ENCODE measurements around the gene ARHGAP15.

Gene ARHGAP15

GRCh38 chr2:143807192-143807591 lies 678.0 kb downstream of the ARHGAP15 start:
- peaks cover 1% of the 10 kb centered on the region for H3K4me1 Mint-ChIP-seq (ENCODE audit: low read depth)
- no peaks in the 10 kb centered on the region for H3K36me3 Mint-ChIP-seq (ENCODE audit: low read depth)
- no peaks in the 10 kb centered on the region for H3K9me3 Mint-ChIP-seq
- DNase-seq (ENCODE audit: low spot score): no peak
- no peak overlapping the region for H3K27ac Mint-ChIP-seq
- H3K4me3 Mint-ChIP-seq: no peak overlapping the region
- H3K27me3 Mint-ChIP-seq (ENCODE audit: low read depth): peaks cover 9% of the 10 kb centered on the region

DNA sequence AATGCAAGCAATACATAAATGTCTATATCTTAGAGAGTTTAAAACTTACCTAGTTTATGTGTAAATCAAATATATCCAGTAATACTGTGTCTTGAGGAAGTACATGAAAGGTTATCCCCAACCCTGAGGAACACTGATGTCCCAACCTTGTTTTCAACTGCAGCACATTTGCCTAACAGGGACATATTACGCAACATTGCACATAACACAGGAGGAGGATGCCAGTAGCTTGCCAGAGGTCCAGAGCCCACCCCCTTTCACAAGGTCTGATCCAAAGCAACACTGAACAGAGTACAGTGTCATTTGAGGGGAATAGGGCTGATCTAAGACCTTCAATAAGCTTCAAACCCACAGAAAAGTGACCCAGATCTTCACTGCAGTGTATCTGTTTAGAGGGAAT lies 678.5 kb downstream of the ARHGAP15 start:
- no peak for DNase-seq (ENCODE audit: low spot score)
- no peak overlapping the region for H3K27ac Mint-ChIP-seq
- H3K36me3 Mint-ChIP-seq (ENCODE audit: low read depth): no peaks in the 10 kb centered on the region
- peaks cover 1% of the 10 kb centered on the region for H3K4me1 Mint-ChIP-seq (ENCODE audit: low read depth)
- H3K27me3 Mint-ChIP-seq (ENCODE audit: low read depth): peaks cover 9% of the 10 kb centered on the region
- H3K9me3 Mint-ChIP-seq: no peaks in the 10 kb centered on the region
- H3K4me3 Mint-ChIP-seq: no peak overlapping the region

- Mint-ChIP-seq H3K4me3 (no peak overlapping the region), H3K4me1 (ENCODE audit: low read depth) (no peaks in the 10 kb centered on the region), H3K27ac (no peak overlapping the region), H3K9me3 (no peaks in the 10 kb centered on the region), H3K27me3 (ENCODE audit: low read depth) (peaks cover 9% of the 10 kb centered on the region), H3K36me3 (ENCODE audit: low read depth) (no peaks in the 10 kb centered on the region)
- no peak for DNase-seq (ENCODE audit: low spot score)
These were observed 678.9 kb downstream of the ARHGAP15 start for GRCh38 chr2:143808166-143808565.

DNA sequence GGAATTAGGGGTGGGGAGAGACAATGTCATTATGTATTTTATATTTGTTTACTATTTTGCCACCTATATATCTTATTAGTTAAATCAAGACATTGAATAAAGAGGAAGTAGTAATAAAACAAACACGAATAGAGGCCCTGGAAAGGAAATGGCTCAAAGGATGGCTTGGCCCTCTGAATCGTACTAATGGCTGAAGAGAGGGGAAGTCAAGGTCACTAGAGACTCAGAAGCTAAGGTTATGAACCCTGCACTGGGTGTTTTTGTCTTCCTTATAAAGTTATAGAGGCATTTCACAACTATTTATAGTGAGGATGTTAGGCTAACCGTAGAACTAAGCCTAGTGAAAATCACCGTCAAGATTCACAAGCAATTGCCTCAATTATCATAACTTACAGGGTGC lies 685.9 kb downstream of the ARHGAP15 start:
- no peak overlapping the region for H3K27ac Mint-ChIP-seq
- no peak for DNase-seq (ENCODE audit: low spot score)
- no peaks in the 10 kb centered on the region for H3K36me3 Mint-ChIP-seq (ENCODE audit: low read depth)
- H3K9me3 Mint-ChIP-seq: no peaks in the 10 kb centered on the region
- peaks cover 3% of the 10 kb centered on the region for H3K27me3 Mint-ChIP-seq (ENCODE audit: low read depth)
- no peak overlapping the region for H3K4me3 Mint-ChIP-seq
- H3K4me1 Mint-ChIP-seq (ENCODE audit: low read depth): no peaks in the 10 kb centered on the region

DNA sequence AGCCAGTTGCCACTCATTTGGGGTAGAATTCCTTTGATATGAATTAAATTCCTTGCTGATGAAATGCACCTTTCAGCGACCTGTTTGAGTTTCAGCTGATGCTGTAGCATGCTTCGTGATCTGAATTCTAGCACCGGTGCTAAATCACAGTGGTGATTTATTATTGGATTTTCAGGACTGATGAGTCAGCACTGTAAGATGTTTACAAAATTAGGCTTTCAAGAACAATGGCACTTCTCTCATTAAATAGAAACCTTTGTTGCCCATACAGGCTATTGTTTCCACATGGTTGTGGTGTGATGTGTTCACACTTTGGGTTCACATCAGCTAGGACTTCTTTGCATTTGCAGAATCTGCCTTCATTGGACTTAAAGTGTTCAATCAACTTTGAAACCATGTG lies 687.7 kb downstream of the ARHGAP15 start:
- H3K27ac Mint-ChIP-seq: no peak overlapping the region
- DNase-seq (ENCODE audit: low spot score): no peak
- H3K4me1 Mint-ChIP-seq (ENCODE audit: low read depth): no peaks in the 10 kb centered on the region
- H3K9me3 Mint-ChIP-seq: no peaks in the 10 kb centered on the region
- H3K4me3 Mint-ChIP-seq: no peak overlapping the region
- no peaks in the 10 kb centered on the region for H3K36me3 Mint-ChIP-seq (ENCODE audit: low read depth)
- peaks cover 11% of the 10 kb centered on the region for H3K27me3 Mint-ChIP-seq (ENCODE audit: low read depth)
